Skeletal muscle tissue (tissue), 4 donors: ENCODE results near the gene INO80E. TPM values are rescaled to one million over a fixed set of nuclear protein-coding genes. Genes with fewer than 3 reads are reported as not detected.

Source experiments
- H3K27ac ChIP-seq: one replicate; pipeline ENCODE4 v1.7.0; 2013; ENCODE audit warnings: mild to moderate bottlenecking, low read depth, low read length, inconsistent platforms
- H3K27me3 ChIP-seq, 3 donors: one replicate each; pipeline ENCODE4 v1.7.0; 2013; ENCODE audit warnings: low read length in 3 of 3; ENCODE audit not compliant: control insufficient read depth in 3 of 3, insufficient read depth in 3 of 3
- H3K36me3 ChIP-seq, 3 donors: one replicate each; pipeline ENCODE4 v1.7.0; 2013; ENCODE audit warnings: low read length in 3 of 3; ENCODE audit not compliant: control insufficient read depth in 3 of 3, insufficient read depth in 3 of 3
- H3K4me1 ChIP-seq, 3 donors: one replicate each; pipeline ENCODE4 v1.7.0; 2013; ENCODE audit warnings: low read length in 3 of 3, mild to moderate bottlenecking in 3 of 3; ENCODE audit not compliant: control insufficient read depth in 3 of 3, insufficient read depth in 3 of 3
- H3K4me3 ChIP-seq, 3 donors: one replicate each; pipeline ENCODE4 v1.7.0; 2013; ENCODE audit warnings: low read length in 3 of 3
- H3K9ac ChIP-seq, 3 donors: one replicate each; pipeline ENCODE4 v1.7.0; 2013; ENCODE audit warnings: low read length in 3 of 3, mild to moderate bottlenecking in 3 of 3, moderate library complexity in 2 of 3, low read depth in 1 of 3
- H3K9me3 ChIP-seq, 3 donors: one replicate each; pipeline ENCODE4 v1.7.0; 2013; ENCODE audit warnings: low read length in 3 of 3; ENCODE audit not compliant: control insufficient read depth in 3 of 3
- total RNA-seq: library from RNA; depleted of rRNA; stranded (reverse); fragments of >200 nt; gene quantifications from one replicate; pipeline ENCODE4 v1.2.3, GENCODE V29; 2014
- donor health status: Osteomylitis.

The INO80E gene
- total RNA-seq, 1 donor from 2014 or later = 12.5 TPM

DNA sequence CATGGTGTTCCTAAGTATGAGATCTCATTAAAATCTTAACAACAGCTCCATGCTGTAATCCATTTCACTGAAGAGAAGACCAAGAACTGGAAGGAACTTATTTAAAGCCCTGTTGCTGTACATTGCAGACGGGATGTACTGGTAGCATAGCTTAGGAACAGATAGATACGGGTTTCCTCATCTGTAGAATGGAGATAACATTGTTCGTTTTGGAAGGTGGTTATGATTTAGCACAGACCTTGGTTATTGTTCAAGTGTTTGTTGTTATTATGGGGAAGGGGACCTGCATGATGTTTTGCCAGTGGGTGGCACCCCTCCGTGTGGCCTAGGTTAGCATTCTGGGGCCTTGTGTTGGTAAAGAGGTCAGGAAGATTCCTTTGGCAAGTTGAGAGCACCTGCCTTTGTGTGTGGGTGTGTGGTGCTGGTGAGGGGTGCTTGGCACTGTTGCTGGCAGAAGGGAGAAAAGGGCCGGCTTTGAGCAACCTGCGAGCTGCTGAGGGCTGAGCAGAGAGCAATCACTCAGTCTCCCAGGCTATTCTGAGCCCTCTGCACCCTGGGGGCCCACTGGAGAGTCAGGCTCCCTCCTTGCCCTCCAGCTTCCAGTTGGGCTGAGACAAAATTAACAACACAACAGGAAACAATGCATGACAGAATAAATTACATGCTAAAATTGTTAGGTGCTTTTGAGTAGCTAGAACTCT, 20.1 kb upstream of the INO80E start:
- no peaks in the 10 kb centered on the region for H3K27me3 ChIP-seq
- H3K4me3 ChIP-seq = peak overlapping the region; percentile 90 to 94 (median 93)
- H3K9ac ChIP-seq = peak overlapping the region; percentile 85 to 96 (median 96)
- H3K9me3 ChIP-seq = no peaks in the 10 kb centered on the region
- H3K27ac ChIP-seq = peak overlapping the region; percentile 96
- peaks cover 31 to 44% (median 36%) of the 10 kb centered on the region in 3 donors for H3K36me3 ChIP-seq
- H3K4me1 ChIP-seq = peaks cover 38 to 49% (median 46%) of the 10 kb centered on the region in 3 donors

DNA sequence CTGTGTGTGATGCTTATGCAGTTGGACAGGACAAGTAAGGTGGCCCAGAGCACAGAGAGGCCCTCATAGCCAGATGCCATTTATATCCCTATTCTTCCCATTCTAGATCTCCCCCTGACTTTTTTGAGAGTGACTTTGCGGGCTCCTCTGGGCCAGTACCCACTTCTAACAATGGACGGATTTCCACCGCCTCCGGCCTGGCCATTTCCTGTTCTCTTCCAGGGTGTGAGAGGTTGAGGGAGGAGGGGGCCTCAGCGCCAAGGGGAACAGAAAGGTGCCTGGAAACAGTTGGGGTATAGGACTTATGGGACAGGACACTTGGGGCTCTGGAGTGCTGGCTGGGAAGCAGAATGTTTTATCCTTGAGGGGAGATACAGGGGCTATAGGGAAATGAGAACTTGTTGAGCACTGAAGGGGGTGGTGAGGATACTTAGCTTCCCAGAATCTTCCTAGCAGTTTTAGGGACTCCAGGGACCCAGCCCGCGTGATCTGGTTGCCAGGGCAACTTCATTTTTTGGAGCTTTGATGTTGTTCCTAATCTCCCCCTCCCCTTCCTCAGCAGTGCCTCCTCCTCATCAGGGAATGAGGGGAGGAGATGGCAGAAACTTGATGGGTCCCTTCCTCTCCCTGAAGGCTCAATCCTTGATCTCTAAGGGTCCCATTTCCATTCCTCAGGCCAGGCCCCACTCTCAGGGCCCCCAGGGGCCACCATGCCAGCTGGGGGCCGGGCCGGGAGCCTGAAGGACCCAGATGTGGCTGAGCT, 18.8 kb upstream of the INO80E start:
- H3K9ac ChIP-seq = peak overlapping the region in 2 of 3 donors; percentile 8 to 85
- peaks cover 38 to 49% (median 46%) of the 10 kb centered on the region in 3 donors for H3K4me1 ChIP-seq
- no peaks in the 10 kb centered on the region for H3K9me3 ChIP-seq
- H3K4me3 ChIP-seq = peak overlapping the region; percentile 36 to 94 (median 90)
- peaks cover 41 to 52% (median 45%) of the 10 kb centered on the region in 3 donors for H3K36me3 ChIP-seq
- peak overlapping the region; percentile 59 for H3K27ac ChIP-seq
- no peaks in the 10 kb centered on the region for H3K27me3 ChIP-seq

DNA sequence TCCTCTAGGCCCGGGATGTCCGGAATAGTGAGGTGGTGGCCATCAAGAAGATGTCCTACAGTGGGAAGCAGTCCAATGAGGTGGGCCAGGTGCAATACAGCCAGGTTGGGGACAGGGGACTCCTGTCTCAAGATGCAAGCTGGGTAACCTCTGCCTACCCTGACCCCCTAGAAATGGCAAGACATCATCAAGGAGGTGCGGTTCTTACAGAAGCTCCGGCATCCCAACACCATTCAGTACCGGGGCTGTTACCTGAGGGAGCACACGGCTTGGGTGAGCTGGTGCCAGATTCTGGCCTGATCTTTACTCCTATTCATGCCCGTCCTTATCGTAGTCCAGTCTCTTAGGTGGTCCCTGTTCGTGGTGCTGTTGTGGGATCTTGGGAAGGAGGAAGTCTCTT, 18.0 kb upstream of the INO80E start:
- Histone ChIP-seq H3K36me3 (peaks cover 49 to 56% (median 54%) of the 10 kb centered on the region in 3 donors), H3K4me1 (peaks cover 35 to 47% (median 44%) of the 10 kb centered on the region in 3 donors), H3K27ac (peak overlapping the region; percentile 59), H3K27me3 (no peaks in the 10 kb centered on the region), H3K4me3 (no peak overlapping the region), H3K9me3 (no peaks in the 10 kb centered on the region), H3K9ac (peak overlapping the region in 1 of 3 donors; percentile 8)

DNA sequence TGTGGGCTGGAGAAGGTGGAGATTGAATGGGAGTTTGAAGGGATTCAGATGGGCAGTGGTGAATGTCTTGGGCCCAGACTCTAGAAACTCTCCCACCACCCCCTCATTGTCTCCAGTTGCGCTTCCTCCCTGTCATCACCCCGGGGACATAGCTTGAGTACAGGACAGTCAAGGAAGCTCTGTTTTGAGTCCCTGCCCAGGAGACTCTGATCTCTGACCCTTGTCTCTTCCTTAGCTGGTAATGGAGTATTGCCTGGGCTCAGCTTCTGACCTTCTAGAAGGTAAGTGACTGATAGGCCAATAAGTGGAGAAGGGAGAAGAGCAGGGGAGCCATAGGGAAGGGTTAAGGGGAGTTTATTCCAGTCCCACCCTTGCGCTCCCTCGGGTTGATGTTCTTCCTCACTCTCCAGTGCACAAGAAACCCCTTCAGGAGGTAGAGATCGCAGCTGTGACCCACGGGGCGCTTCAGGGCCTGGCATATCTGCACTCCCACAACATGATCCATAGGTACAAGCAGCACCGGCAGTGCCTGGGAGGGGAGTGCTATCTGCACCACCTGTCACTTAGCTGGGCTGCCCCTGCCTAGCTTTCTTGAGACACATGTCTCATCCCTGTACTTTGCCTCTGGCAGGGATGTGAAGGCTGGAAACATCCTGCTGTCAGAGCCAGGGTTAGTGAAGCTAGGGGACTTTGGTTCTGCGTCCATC, 17.3 kb upstream of the INO80E start:
- Histone ChIP-seq H3K4me3 (no peak overlapping the region), H3K27me3 (no peaks in the 10 kb centered on the region), H3K9me3 (no peaks in the 10 kb centered on the region), H3K4me1 (peaks cover 32 to 44% (median 42%) of the 10 kb centered on the region in 3 donors), H3K36me3 (peaks cover 55 to 63% (median 60%) of the 10 kb centered on the region in 3 donors), H3K27ac (peak overlapping the region; percentile 59), H3K9ac (no peak overlapping the region)

DNA sequence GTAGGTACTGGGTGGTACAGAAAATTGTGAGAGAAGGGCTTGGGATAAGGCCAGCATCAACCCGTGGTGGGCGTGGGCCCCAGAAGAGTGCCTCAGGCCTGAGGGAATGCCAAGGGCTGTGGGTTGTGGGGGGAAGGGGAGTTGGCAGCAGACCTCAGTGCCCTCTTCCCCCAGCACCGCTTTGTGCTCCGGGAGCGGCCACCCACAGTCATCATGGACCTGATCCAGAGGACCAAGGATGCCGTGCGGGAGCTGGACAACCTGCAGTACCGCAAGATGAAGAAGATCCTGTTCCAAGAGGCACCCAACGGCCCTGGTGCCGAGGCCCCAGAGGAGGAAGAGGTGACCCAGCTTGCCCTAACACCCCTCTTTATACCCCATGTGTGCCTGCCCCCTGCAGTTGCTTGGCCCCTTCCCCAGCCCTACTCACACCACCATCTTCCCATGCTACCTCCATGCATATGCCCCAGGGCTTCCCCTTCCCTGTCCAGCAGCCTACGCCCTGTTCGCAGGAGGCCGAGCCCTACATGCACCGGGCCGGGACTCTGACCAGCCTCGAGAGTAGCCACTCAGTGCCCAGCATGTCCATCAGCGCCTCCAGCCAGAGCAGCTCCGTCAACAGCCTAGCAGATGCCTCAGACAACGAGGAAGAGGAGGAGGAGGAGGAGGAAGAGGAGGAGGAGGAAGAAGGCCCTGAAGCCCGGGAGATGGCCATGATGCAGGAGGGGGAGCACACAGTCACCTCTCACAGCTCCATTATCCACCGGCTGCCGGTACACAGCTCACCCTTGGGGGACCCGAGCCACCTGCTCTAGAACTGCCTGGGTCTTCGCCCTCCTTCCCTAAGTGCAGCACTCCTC, 13.3 kb upstream of the INO80E start:
- no peak overlapping the region for H3K27ac ChIP-seq
- peaks cover 0 to 15% (median 10%) of the 10 kb centered on the region in 3 donors for H3K4me1 ChIP-seq
- H3K9me3 ChIP-seq = no peaks in the 10 kb centered on the region
- H3K27me3 ChIP-seq = no peaks in the 10 kb centered on the region
- H3K36me3 ChIP-seq = peaks cover 94 to 98% (median 96%) of the 10 kb centered on the region in 3 donors
- no peak overlapping the region for H3K4me3 ChIP-seq
- H3K9ac ChIP-seq = no peak overlapping the region

DNA sequence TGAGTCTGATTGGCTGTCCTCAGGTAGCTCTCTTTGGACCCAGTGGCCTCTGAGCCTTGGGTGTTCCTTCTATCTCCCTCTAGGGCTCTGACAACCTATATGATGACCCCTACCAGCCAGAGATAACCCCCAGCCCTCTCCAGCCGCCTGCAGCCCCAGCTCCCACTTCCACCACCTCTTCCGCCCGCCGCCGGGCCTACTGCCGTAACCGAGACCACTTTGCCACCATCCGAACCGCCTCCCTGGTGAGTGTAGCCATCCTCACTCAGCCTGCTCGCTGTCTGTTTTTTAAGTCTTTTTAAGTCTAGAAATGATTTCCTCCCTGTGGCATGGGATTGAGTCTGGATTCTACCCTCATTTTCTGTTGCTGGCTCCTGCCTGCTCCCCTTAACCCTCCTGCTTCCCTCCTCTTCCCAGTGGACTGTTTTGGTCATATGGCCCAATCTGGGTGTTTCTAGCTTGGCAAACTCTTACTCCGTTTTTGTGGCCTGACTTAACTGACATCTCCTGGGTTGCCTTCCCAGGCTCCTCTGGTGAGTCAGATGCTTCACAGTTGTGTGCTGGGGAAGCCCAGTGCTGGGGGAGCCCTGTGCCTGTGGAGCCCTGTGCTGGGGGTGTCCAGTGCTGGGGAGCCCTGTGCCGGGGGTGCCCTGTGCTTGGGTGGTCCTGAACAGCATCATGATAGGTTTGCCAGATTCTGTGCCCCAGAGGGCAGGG, 12.5 kb upstream of the INO80E start:
- H3K27me3 ChIP-seq = no peaks in the 10 kb centered on the region
- no peak overlapping the region for H3K27ac ChIP-seq
- H3K9ac ChIP-seq = no peak overlapping the region
- H3K9me3 ChIP-seq = no peaks in the 10 kb centered on the region
- H3K36me3 ChIP-seq = peaks cover 91 to 96% (median 95%) of the 10 kb centered on the region in 3 donors
- no peak overlapping the region for H3K4me3 ChIP-seq
- peaks cover 0 to 8% (median 3%) of the 10 kb centered on the region in 3 donors for H3K4me1 ChIP-seq

DNA sequence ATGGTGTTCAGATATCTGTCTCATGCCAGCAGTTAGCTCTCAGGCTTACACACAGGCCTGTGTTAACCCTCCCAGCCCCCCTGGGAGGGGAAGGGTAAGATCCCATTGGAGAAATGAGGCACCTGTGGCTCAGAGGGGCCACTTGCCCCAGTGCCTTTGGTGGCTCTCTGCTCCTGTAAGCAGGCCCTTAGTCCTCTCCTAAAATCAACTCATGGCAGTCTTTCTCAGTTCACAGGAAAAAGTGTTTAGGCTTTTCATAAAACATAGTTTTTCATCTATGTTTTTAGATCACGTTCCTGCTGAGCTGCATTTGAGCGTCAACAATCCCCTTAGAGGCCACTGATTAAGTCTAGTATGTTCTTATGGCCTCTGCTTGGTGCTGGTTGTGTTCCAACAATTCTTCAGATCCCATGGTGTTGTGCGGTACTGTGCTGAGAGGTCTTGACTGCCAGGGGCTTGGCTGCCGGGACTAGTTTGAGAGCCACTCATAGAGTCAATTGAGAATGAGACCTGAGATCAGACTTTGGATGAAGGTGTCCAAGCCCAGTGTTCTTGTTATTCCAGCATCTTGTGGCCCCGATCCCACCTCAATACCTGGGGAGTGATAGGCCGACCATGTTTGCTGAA, 11.8 kb upstream of the INO80E start:
- no peak overlapping the region for H3K27ac ChIP-seq
- H3K9me3 ChIP-seq = no peaks in the 10 kb centered on the region
- H3K4me3 ChIP-seq = no peak overlapping the region
- no peaks in the 10 kb centered on the region for H3K27me3 ChIP-seq
- peaks cover 0 to 4% (median 2%) of the 10 kb centered on the region in 3 donors for H3K4me1 ChIP-seq
- H3K36me3 ChIP-seq = peaks cover 92 to 96% (median 95%) of the 10 kb centered on the region in 3 donors
- H3K9ac ChIP-seq = no peak overlapping the region

DNA sequence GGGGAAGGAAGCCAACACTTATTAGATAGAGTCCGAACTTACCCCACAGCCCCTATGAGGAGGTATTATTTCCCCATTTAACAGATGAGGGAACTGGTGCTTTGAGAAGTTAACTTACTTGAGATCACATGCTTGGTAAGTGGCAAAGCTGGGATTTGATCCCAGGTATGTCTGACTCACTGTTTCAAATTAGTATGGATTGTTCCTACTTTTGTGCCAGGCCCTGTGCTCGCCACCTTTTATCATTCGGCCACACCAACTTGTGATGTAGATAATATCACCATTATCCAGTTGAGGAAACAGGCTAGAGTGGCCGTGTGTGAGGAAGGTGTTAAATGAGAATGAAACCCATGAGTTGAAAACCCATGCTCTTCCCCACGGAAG, 11.3 kb upstream of the INO80E start:
- H3K9me3 ChIP-seq = no peaks in the 10 kb centered on the region
- H3K27me3 ChIP-seq = no peaks in the 10 kb centered on the region
- peaks cover 0 to 4% (median 2%) of the 10 kb centered on the region in 3 donors for H3K4me1 ChIP-seq
- H3K9ac ChIP-seq = no peak overlapping the region
- H3K4me3 ChIP-seq = no peak overlapping the region
- H3K27ac ChIP-seq = no peak overlapping the region
- peaks cover 91 to 97% (median 95%) of the 10 kb centered on the region in 3 donors for H3K36me3 ChIP-seq
